ENCODE measurements around the gene MLLT3.

GRCh38 chr9:20550326-20550725, 72.0 kb downstream of the MLLT3 start:
- TF ChIP-seq CTCF (IDR thresholded peaks at IDR 0.05 in 8 of 11, conservative IDR thresholded peaks at IDR 0.05 in 3 of 11) = no peak
- TF ChIP-seq POLR2AphosphoS5 (IDR thresholded peaks at IDR 0.05) = no peak

All from spleen (tissue), 7 donors.